Stomach smooth muscle (tissue), 2 donors: ENCODE measurements around the gene EXD2.
"Not testable (repeated sequence)": the region's sequence is repeated elsewhere in the genome, so short reads cannot be mapped to it uniquely, and the experiment has no call there.

Source experiments
- H3K27ac ChIP-seq: one replicate; pipeline ENCODE4 v1.7.0; 2013; ENCODE audit warnings: mild to moderate bottlenecking, low read length, inconsistent platforms
- H3K27me3 ChIP-seq, 2 donors: one replicate each; pipeline ENCODE4 v1.7.0; 2013; ENCODE audit warnings: low read length in 2 of 2; ENCODE audit not compliant: insufficient read depth in 2 of 2, control insufficient read depth in 1 of 2
- H3K36me3 ChIP-seq, 2 donors: one replicate each; pipeline ENCODE4 v1.7.0; 2013; ENCODE audit warnings: low read length in 2 of 2; ENCODE audit not compliant: control insufficient read depth in 2 of 2, insufficient read depth in 2 of 2
- H3K4me1 ChIP-seq: one replicate; pipeline ENCODE4 v1.7.0; 2013; ENCODE audit warnings: low read length; ENCODE audit not compliant: control insufficient read depth, insufficient read depth
- H3K4me3 ChIP-seq, 2 donors: one replicate each; pipeline ENCODE4 v1.7.0; 2013; ENCODE audit warnings: low read length in 2 of 2
- H3K9ac ChIP-seq, 2 donors: one replicate each; pipeline ENCODE4 v1.7.0; 2013; ENCODE audit warnings: low read length in 2 of 2, mild to moderate bottlenecking in 1 of 2
- H3K9me3 ChIP-seq, 2 donors: one replicate each; pipeline ENCODE4 v1.7.0; 2013; ENCODE audit warnings: low read length in 2 of 2; ENCODE audit not compliant: control insufficient read depth in 2 of 2
- donor health status: healthy.
- donor health status: Pancreatic carcinoma.

EXD2 gene

GRCh38 chr14:69289811-69290520, 98.7 kb downstream of the EXD2 start:
- H3K4me1 ChIP-seq = peaks cover 15% of the 10 kb centered on the region
- H3K27ac ChIP-seq = no peak overlapping the region
- no peaks in the 10 kb centered on the region for H3K36me3 ChIP-seq
- no peak overlapping the region for H3K9ac ChIP-seq
- H3K27me3 ChIP-seq = no peaks in the 10 kb centered on the region
- H3K4me3 ChIP-seq = no peak overlapping the region
- H3K9me3 ChIP-seq = no peaks in the 10 kb centered on the region

GRCh38 chr14:69290881-69291280, 99.6 kb downstream of the EXD2 start:
- H3K27me3 ChIP-seq, H3K36me3 ChIP-seq, H3K9ac ChIP-seq, H3K27ac ChIP-seq, H3K9me3 ChIP-seq, H3K4me3 ChIP-seq: not testable (repeated sequence)
- H3K4me1 ChIP-seq = peaks cover 15% of the 10 kb centered on the region

GRCh38 chr14:69291396-69291795, 100.1 kb downstream of the EXD2 start:
- no peak overlapping the region for H3K4me3 ChIP-seq
- no peak overlapping the region for H3K9ac ChIP-seq
- H3K27me3 ChIP-seq = no peaks in the 10 kb centered on the region
- H3K9me3 ChIP-seq = no peaks in the 10 kb centered on the region
- no peaks in the 10 kb centered on the region for H3K36me3 ChIP-seq
- no peak overlapping the region for H3K27ac ChIP-seq
- H3K4me1 ChIP-seq = peaks cover 15% of the 10 kb centered on the region

- Histone ChIP-seq H3K9ac (no peak overlapping the region), H3K4me3 (no peak overlapping the region), H3K4me1 (peaks cover 13% of the 10 kb centered on the region), H3K27me3 (no peaks in the 10 kb centered on the region), H3K27ac (no peak overlapping the region), H3K36me3 (no peaks in the 10 kb centered on the region), H3K9me3 (no peaks in the 10 kb centered on the region)
Measured at GRCh38 chr14:69291891-69292561, 100.7 kb downstream of the EXD2 start.
